Endodermal cell (in vitro differentiated cells): ENCODE data around the gene IL18R1. TPM values are rescaled to one million over a fixed set of nuclear protein-coding genes. Genes with fewer than 3 reads are reported as not detected.

Experiments
- DNase-seq: peaks from one replicate; pipeline ENCODE4 v3.0.0-alpha.2; 2017
- H3K27ac ChIP-seq: 2 replicates; pipeline ENCODE4 v1.5.1; 2013; ENCODE audit warnings: mild to moderate bottlenecking, low read depth, low read length, moderate library complexity
- H3K27me3 ChIP-seq: 2 replicates; pipeline ENCODE4 v1.6.1; 2013; ENCODE audit warnings: mild to moderate bottlenecking, low read length, moderate library complexity; ENCODE audit not compliant: insufficient read depth, control insufficient read depth, poor library complexity, severe bottlenecking
- H3K36me3 ChIP-seq: 2 replicates; pipeline ENCODE4 v1.7.0; 2013; ENCODE audit warnings: mild to moderate bottlenecking, low read length, moderate library complexity; ENCODE audit not compliant: control insufficient read depth, insufficient read depth
- H3K4me1 ChIP-seq: one replicate; pipeline ENCODE4 v1.7.0; 2013; ENCODE audit warnings: low read length; ENCODE audit not compliant: control insufficient read depth, insufficient read depth
- H3K4me3 ChIP-seq: 2 replicates; pipeline ENCODE4 v1.5.1; 2013; ENCODE audit warnings: mild to moderate bottlenecking, low read length, moderate library complexity
- H3K9ac ChIP-seq: 2 replicates; pipeline ENCODE4 v1.6.1; 2013; ENCODE audit warnings: mild to moderate bottlenecking, low read length, moderate library complexity; ENCODE audit not compliant: poor library complexity, severe bottlenecking; ENCODE audit errors: extremely low read depth
- H3K9me3 ChIP-seq: 2 replicates; pipeline ENCODE4 v1.6.1; 2013; ENCODE audit warnings: mild to moderate bottlenecking, low read length, moderate library complexity; ENCODE audit not compliant: control insufficient read depth
- H3K27ac Mint-ChIP-seq: 2 replicates; pipeline ENCODE4 v1.8.0; 2020; ENCODE audit warnings: mixed read lengths
- H3K27me3 Mint-ChIP-seq: 2 replicates; pipeline ENCODE4 v1.8.0; 2021; ENCODE audit warnings: mild to moderate bottlenecking, mixed read lengths; ENCODE audit not compliant: insufficient read depth
- H3K36me3 Mint-ChIP-seq: 2 replicates; pipeline ENCODE4 v1.8.0; 2020; ENCODE audit warnings: low read depth, mixed read lengths
- H3K4me1 Mint-ChIP-seq: 2 replicates; pipeline ENCODE4 v1.8.0; 2020; ENCODE audit warnings: mixed read lengths
- H3K4me3 Mint-ChIP-seq: 2 replicates; pipeline ENCODE4 v1.8.0; 2020; ENCODE audit warnings: mild to moderate bottlenecking, moderate library complexity, mixed read lengths
- H3K9me3 Mint-ChIP-seq: 2 replicates; pipeline ENCODE4 v1.8.0; 2020; ENCODE audit warnings: mild to moderate bottlenecking, mixed read lengths
- WGBS, 2 experiments: methylation state at CpG; one replicate each; pipeline versions ENCODE4 v1.1.5 to v1.1.7; 2013; ENCODE audit warnings: missing lambda C conversion rate in 2 of 2, mixed read lengths in 1 of 2; ENCODE audit not compliant: insufficient coverage in 1 of 2, insufficient read length in 1 of 2; 5-methylcytosine and 5-hydroxymethylcytosine counted together
- total RNA-seq, 2 donors: library from RNA; stranded (reverse); fragmentation: NEBNext Ultra II Directional in 1 of 2; extraction: Animal tissue kit (Norgen Biotek cat#: 25700) in 1 of 2; gene quantifications; 2 replicates in 1 of 2; 3 replicates in 1 of 2; pipeline ENCODE4 v1.2.1, GENCODE V29; 2021
- TF ChIP-seq, protein P1 (sequence below): fragments of 200-600 bp; sonication (generic); conservative IDR thresholded peaks from 2 replicates; pipeline ENCODE4 v1.5.0; 2021; ENCODE audit warnings: antibody characterized with exemption, mild to moderate bottlenecking

The IL18R1 gene
- total RNA-seq, 2 donors from 2014 or later, result 2.2 to 2.4 TPM

DNA sequence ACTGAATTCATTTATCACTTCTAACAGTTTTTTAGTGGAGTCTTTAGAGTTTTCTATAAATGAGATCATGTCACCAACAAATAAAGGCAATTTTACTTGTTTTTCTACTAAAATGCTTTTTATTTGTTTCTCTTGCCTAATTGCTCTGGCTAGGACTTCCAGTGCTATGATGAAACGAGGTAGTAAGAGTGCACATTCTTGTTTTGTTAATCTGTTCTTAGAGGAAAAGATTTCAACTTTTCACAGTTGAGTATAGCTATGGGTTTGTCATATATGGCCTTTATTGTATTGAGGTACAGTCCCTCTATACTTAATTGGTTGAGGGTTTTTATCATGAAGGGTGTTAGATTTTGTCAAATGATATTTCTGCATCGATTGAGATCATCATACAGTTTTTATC is 73.0 kb downstream of the IL18R1 start:
- DNase-seq, result no peak
- H3K36me3 Mint-ChIP-seq, result no peaks in the 10 kb centered on the region
- no peak overlapping the region for H3K27ac ChIP-seq
- no peak overlapping the region for H3K4me3 ChIP-seq
- H3K9ac ChIP-seq, result no peak overlapping the region
- H3K27me3 ChIP-seq, result peaks cover 8% of the 10 kb centered on the region
- no peaks in the 10 kb centered on the region for H3K9me3 Mint-ChIP-seq
- 89 to 91% methylated on average over 1 of the region's 2 CpGs for WGBS, 2 experiments
- no peaks in the 10 kb centered on the region for H3K4me1 Mint-ChIP-seq
- TF ChIP-seq, protein P1, sequence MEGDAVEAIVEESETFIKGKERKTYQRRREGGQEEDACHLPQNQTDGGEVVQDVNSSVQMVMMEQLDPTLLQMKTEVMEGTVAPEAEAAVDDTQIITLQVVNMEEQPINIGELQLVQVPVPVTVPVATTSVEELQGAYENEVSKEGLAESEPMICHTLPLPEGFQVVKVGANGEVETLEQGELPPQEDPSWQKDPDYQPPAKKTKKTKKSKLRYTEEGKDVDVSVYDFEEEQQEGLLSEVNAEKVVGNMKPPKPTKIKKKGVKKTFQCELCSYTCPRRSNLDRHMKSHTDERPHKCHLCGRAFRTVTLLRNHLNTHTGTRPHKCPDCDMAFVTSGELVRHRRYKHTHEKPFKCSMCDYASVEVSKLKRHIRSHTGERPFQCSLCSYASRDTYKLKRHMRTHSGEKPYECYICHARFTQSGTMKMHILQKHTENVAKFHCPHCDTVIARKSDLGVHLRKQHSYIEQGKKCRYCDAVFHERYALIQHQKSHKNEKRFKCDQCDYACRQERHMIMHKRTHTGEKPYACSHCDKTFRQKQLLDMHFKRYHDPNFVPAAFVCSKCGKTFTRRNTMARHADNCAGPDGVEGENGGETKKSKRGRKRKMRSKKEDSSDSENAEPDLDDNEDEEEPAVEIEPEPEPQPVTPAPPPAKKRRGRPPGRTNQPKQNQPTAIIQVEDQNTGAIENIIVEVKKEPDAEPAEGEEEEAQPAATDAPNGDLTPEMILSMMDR, result no peak
- no peaks in the 10 kb centered on the region for H3K27me3 Mint-ChIP-seq
- no peaks in the 10 kb centered on the region for H3K36me3 ChIP-seq
- no peaks in the 10 kb centered on the region for H3K4me1 ChIP-seq
- H3K4me3 Mint-ChIP-seq, result no peak overlapping the region
- H3K9me3 ChIP-seq, result no peaks in the 10 kb centered on the region
- H3K27ac Mint-ChIP-seq, result no peak overlapping the region

GRCh38 chr2:102432386-102432785 is 76.8 kb downstream of the IL18R1 start:
- Histone ChIP-seq H3K9me3 (no peaks in the 10 kb centered on the region), H3K4me3 (no peak overlapping the region), H3K27ac (no peak overlapping the region), H3K36me3 (no peaks in the 10 kb centered on the region), H3K27me3 (no peaks in the 10 kb centered on the region), H3K4me1 (no peaks in the 10 kb centered on the region), H3K9ac (no peak overlapping the region)
- Mint-ChIP-seq H3K4me1 (no peaks in the 10 kb centered on the region), H3K27me3 (no peaks in the 10 kb centered on the region), H3K4me3 (no peak overlapping the region), H3K36me3 (no peaks in the 10 kb centered on the region), H3K27ac (no peak overlapping the region), H3K9me3 (no peaks in the 10 kb centered on the region)
- TF ChIP-seq, protein P1, result no peak
- DNase-seq, result no peak
- WGBS, 2 experiments, result 93% methylated on average over 2 of the region's 2 CpGs; no CpG with 5 or more reads in 1 of the 2 experiments

DNA sequence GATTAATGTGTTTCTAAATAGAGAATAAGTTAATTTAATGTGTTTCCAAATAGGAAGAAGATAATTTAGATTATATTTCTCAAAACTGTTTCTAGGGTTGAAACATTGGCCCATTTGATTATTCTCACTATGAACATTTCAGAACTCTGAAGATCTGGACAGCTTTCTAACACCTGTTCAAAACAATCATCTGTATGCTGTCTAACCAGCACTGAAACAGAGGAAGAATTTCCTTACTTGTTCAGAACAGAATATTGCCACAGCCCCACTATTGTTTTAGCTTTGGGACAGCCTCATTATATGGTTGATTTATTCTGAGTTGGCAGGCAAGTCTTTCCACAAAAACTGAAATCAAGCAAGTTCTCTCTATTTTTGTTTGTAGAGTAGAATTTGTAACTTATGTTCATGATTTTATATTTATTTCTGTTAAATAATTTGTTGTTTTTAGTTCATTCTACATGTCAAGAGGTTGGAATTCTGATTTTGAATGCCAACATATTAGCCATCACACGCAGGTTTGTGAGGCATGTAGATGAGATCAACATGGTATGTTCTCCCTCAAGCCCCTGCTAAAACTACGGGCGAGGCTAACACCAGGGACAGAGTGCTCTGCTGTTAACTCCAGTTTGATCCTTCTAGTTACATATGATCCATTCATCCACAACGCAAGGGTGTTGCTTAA is 78.5 kb downstream of the IL18R1 start:
- Histone ChIP-seq H3K9ac (no peak overlapping the region), H3K36me3 (no peaks in the 10 kb centered on the region), H3K27ac (no peak overlapping the region), H3K9me3 (no peaks in the 10 kb centered on the region), H3K4me1 (no peaks in the 10 kb centered on the region), H3K4me3 (no peak overlapping the region), H3K27me3 (no peaks in the 10 kb centered on the region)
- Mint-ChIP-seq H3K27me3 (no peaks in the 10 kb centered on the region), H3K4me3 (no peak overlapping the region), H3K27ac (no peak overlapping the region), H3K4me1 (no peaks in the 10 kb centered on the region), H3K36me3 (no peaks in the 10 kb centered on the region), H3K9me3 (no peaks in the 10 kb centered on the region)
- TF ChIP-seq, protein P1, result no peak
- no peak for DNase-seq
- WGBS, 2 experiments, result 93 to 96% methylated on average over 3 to 4 of the region's 4 CpGs
